22Rv1 (cell line): Measurements from ENCODE around the gene CSH1.
"Not testable (repeated sequence)": the region's sequence is repeated elsewhere in the genome, so short reads cannot be mapped to it uniquely, and the experiment has no call there.

ENCODE experiments used
- H3K27ac ChIP-seq: fragments of 450-650 bp; 2 replicates; pipeline ENCODE4 v1.5.1; 2017
- ZFX ChIP-seq: fragments of 450-650 bp; IDR thresholded peaks from 2 replicates; pipeline ENCODE4 v1.6.1; 2017; ENCODE audit warnings: antibody characterized with exemption, borderline replicate concordance
- TF ChIP-seq, protein P1 (sequence below): fragments of 450-650 bp; IDR thresholded peaks from 2 replicates; pipeline ENCODE4 v1.5.1; 2017; ENCODE audit warnings: mild to moderate bottlenecking

Gene CSH1

DNA sequence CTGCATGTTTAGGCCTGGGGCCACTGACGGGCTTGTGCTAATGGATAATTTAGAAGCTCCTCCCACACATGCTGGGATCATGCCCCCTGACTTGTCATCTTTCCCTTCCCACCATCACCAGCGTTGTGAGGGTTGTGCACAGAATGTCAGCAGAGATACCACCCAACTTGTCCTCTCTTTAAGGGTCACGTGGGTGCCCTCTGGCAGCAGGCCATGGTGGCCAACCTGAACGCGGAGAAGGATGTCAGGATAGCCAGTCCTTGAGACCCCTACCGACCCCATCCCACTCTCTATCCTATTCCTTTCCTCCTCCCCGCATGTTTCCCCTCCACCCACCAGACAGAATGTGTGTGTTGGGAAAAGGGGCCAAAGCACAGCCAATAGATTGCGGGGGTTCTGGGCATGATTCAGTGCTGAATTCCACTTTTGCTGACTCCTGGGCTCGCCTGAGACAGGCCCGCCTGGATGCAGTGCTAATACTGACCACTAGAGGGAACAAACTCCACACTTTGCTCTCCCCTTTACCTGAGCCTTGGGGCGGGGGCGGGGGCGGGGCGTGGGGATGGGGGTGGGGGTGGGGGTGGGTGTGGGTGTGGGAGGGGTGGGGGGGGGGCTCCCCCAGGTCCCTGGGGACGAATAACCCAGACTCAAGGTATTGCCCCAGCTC is 14.3 kb downstream of the CSH1 start, which contains the start of gene GH2:
Gene GH2, minus strand, starts transcription at position 10 of the 667 bp plus-strand sequence. CDS start 143 bp downstream, outside the sequence.
- H3K27ac ChIP-seq = no peak within 1 kb of the TSS
- TF ChIP-seq, protein P1, sequence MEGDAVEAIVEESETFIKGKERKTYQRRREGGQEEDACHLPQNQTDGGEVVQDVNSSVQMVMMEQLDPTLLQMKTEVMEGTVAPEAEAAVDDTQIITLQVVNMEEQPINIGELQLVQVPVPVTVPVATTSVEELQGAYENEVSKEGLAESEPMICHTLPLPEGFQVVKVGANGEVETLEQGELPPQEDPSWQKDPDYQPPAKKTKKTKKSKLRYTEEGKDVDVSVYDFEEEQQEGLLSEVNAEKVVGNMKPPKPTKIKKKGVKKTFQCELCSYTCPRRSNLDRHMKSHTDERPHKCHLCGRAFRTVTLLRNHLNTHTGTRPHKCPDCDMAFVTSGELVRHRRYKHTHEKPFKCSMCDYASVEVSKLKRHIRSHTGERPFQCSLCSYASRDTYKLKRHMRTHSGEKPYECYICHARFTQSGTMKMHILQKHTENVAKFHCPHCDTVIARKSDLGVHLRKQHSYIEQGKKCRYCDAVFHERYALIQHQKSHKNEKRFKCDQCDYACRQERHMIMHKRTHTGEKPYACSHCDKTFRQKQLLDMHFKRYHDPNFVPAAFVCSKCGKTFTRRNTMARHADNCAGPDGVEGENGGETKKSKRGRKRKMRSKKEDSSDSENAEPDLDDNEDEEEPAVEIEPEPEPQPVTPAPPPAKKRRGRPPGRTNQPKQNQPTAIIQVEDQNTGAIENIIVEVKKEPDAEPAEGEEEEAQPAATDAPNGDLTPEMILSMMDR = peak; percentile 62
- no peak for TF ChIP-seq ZFX

DNA sequence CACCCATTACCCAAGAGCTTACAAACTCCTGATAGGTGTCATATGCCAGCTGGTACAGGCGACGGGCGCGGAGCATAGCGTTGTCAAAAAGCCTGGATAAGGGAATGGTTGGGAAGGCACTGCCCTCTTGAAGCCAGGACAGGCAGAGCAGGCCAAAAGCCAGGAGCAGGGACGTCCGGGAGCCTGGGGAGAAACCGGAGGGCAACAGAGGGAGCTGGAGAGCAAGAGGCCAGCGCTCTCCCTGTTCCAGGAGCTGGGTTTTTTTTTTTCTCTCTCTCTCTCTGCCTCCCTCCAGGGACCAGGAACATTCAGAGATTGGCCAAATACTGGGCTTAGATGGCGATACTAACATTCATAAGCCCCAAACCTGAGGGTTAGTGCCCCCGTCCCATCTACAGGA is 15.0 kb downstream of the CSH1 start:
- H3K27ac ChIP-seq = not testable (repeated sequence)

DNA sequence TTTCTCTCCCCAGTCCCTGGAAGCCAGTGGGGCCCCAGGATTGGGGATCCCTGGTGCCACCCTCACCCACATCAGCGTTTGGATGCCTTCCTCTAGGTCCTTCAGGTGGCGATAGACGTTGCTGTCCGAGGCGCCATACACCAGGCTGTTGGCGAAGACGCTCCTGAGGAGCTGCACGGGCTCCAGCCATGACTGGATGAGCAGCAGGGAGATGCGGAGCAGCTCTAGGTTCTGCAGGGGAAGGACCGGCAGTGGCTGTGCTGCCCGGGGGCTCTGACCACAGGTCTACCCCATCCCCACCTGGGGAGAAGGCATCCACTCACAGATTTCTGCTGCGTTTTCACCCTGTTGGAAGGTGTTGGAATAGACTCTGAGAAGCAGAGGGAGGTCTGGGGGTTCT is 15.7 kb downstream of the CSH1 start:
- no peak overlapping the region for H3K27ac ChIP-seq
- TF ChIP-seq, protein P1 = no peak
- no peak for TF ChIP-seq ZFX

DNA sequence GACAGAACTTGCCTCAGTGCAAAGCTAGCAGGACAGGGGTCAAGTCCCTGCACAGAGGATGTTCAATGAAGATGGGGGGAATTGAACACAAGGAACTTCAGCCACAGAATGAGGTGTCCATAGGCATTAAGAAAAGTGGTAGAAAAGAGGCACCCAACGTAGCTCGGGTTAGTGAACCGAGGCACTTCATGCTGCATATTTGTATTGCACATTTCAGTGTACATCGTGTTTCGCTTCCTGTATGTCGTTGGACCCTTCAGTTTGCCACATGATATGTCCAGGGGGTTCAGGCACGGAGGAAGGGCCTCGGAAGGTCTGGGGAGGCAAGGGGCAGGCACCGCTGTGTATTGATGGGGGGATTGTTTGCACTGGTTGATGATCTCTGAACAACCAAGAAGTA is 18.0 kb downstream of the CSH1 start:
- not testable (repeated sequence) for H3K27ac ChIP-seq

DNA sequence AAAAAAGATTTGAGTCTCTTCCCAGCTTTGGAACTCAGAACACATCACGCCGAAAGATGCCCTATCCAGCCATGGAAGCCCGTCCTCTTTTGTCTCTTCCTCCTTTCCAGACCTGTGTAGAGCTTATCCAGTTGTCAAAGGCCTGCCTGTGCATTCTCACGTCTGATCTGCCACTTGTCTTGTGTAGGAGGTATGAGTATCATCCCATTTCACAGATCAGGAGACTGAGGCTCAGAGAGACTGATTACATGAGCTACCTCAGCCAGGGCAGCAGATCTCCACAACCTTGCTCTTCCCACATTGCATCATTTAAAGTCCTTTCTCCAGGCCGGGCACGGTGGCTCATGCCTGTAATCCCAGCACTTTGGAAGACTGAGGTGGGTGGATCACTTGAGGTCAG is 21.7 kb downstream of the CSH1 start:
- not testable (repeated sequence) for H3K27ac ChIP-seq

DNA sequence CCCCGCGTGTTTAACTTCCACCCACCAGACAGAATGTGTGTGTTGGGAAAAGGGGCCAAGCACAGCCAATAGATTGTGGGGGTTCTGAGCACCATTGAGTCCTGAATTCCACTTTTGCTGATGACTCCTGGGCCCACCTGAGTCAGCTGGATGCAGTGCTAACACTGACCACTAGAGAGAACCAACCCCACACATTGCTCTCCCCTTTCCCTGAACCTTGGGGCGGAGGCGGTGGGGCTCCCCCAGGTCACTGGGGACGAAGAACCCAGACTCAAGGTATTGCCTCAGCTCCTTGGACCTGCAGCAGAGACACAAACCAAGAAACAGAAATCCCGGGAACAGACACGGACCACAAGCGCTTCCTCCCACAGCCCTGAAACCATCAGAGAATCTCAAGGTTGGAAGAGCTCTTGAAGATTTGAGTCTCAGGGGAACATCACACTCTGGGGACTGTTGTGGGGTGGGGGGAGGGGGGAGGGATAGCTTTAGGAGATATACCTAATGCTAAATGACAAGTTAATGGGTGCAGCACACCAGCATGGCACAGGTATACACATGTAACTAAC is 22.2 kb downstream of the CSH1 start:
- H3K27ac ChIP-seq = not testable (repeated sequence)

DNA sequence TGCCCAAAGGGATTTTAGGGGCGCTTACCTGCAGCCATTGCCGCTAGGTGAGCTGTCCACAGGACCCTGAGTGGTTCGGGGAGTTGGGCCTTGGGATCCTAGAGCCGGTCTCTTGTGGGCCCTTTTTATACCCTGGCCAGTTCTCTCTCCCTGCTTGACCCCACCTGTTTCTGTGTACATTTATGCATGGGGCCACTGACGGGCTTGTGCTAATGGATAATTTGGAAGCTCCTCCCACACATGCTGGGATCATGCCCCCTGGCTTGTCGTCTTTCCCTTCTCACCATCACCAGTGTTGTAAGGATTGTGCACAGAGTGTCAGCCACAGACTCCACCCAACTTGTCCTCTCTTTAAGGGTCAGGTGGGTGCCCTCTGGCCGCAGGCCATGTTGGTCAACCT is 22.8 kb downstream of the CSH1 start, which contains the start of gene CSH2:
Gene CSH2, minus strand, starts transcription at position 101 of the 400 bp plus-strand sequence. Its CDS starts 63 bp downstream, at position 38.
- not testable (repeated sequence) for H3K27ac ChIP-seq

DNA sequence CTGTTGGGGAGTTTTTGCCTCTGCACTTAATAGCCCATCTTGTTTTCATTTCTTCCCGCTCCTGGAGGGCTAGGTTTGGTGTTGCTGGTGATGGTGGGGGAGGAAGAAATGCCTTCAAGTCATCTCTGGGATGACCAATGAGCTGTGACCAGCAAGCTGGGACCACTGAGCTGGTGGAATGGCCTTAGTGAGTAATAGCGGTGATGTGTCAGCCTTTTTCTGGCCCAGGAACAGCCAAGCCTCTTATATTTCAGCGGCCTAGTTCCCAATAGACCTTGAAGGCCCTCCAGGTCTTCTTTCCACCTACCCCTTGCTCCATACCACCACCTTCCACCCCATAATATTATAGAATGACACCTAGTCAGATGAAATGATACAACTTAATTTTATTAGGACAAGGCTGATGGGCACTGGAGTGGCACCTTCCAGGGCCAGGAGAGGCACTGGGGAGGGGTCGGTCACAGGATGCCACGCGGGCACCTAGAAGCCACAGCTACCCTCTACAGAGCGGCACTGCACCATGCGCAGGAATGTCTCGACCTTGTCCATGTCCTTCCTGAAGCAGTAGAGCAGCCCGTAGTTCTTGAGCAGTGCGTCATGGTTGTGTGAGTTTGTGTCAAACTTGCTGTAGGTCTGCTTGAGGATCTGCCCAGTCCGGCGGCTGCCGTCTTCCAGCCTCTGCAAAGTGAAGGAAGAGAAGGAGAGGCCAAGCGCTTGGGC is 24.6 kb downstream of the CSH1 start:
- not testable (repeated sequence) for H3K27ac ChIP-seq

DNA sequence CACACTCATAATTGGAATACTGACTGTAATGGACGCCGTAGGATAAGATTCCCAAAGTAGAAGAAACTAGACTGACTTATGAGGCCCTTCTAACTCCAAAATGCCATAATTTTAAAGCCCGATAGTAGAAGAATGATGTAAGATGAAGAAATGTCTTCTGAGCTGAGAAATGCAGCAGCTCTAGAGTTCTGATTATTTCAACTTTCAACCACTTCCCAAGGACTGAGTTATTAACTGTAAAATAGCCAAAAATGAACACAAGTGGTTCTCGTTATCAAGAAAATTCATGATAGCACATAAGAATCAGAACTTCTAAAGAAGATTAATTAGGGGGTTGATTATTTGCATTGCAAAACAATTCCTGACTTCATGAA is 26.1 kb downstream of the CSH1 start:
- H3K27ac ChIP-seq = not testable (repeated sequence)

DNA sequence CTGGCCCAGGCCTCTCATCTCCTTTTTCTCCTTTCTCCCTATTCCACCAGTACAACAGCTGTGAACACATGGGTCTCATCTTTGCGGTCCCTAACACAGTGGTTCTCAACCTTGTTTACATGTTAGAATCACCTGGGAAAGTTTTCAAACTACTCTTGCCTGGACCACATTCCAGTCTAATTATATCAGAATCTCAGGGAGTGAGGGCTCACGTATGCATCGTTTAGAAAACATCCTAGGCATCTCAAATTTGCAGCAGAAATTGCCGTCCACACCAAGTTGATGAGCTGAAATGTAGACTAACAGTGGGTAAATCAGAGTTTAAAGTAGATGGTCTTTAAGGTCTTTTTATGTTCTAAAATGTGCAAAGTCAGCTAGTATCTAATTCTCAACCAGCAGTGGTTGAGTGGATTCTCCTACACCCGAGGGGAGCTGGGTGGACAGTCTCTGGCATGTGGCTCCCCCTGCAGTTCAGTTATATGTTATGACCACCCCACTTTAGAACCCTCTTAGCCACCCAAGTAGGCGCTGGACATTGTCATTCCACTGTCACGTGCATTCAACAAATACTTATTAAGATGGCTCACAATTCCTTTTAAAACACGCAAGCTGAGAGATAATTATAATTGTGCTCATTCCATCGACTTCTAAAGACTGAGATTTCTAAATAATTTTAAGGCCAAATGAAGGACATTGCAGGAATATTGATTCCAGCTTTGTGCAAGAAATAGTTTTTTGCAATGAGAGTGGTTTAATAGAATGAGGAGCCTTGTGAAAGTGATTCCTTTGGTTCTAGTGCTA is 26.7 kb downstream of the CSH1 start:
- not testable (repeated sequence) for H3K27ac ChIP-seq

DNA sequence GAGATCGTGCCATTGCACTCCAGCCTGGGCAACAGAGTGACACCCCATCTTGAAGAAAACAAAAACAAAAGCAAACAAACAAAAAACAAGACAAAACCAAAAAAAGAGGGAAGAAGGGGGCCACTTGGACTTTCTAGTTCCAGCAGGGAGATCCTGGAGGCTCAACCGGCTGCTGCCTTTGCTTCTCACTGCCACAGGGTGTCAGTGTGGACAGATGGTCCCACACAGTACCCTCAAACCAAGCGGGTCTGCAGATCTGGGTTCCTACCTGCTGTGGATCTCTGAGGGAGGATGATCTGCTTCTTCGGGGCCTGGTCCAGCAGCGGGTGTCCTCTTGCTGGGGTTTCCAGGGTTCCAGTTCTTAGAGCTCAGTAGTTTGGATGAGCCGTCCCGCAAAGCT is 29.7 kb downstream of the CSH1 start:
- H3K27ac ChIP-seq = not testable (repeated sequence)

DNA sequence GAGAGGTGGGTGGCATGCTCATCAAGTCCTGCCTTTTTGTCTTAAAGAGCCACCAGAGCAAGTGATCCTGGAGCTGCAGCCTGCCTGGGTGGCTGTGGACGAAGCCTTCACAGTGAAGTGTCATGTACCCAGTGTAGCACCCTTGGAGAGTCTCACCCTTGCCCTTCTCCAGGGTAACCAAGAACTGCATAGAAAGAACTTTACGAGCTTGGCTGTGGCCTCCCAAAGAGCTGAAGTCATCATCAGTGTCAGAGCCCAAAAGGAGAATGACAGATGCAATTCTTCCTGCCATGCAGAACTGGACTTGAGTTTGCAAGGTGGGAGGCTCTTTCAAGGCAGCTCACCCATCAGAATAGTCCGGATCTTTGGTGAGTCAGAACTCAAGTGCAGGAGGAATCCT is 37.1 kb downstream of the CSH1 start:
- TF ChIP-seq, protein P1 = no peak
- no peak for TF ChIP-seq ZFX

DNA sequence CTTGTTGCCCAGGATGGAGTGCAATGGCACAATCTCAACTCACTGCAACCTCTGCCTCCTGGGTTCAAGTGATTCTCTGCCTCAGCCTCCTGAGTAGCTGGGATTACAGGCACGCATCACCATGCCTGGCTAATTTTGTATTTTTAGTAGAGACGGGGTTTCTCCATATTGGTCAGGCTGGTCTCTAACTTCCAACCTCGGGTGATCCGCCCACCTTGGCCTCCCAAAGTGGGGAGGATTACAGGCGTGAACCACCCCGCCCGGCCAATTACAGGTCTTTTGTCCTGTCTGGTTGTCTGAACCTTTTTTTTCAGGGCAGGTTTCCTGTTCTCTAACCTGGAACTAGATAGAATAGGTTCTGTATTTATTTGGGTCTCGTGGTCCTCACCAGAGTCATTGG is 39.9 kb downstream of the CSH1 start:
- not testable (repeated sequence) for H3K27ac ChIP-seq

More for the DNA sequence above, 37.1 kb downstream of the CSH1 start:
- H3K27ac ChIP-seq = no peak overlapping the region
